ENCODE results near the gene RALGPS1.

RALGPS1 gene, protein sequence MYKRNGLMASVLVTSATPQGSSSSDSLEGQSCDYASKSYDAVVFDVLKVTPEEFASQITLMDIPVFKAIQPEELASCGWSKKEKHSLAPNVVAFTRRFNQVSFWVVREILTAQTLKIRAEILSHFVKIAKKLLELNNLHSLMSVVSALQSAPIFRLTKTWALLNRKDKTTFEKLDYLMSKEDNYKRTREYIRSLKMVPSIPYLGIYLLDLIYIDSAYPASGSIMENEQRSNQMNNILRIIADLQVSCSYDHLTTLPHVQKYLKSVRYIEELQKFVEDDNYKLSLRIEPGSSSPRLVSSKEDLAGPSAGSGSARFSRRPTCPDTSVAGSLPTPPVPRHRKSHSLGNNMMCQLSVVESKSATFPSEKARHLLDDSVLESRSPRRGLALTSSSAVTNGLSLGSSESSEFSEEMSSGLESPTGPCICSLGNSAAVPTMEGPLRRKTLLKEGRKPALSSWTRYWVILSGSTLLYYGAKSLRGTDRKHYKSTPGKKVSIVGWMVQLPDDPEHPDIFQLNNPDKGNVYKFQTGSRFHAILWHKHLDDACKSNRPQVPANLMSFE

DNA sequence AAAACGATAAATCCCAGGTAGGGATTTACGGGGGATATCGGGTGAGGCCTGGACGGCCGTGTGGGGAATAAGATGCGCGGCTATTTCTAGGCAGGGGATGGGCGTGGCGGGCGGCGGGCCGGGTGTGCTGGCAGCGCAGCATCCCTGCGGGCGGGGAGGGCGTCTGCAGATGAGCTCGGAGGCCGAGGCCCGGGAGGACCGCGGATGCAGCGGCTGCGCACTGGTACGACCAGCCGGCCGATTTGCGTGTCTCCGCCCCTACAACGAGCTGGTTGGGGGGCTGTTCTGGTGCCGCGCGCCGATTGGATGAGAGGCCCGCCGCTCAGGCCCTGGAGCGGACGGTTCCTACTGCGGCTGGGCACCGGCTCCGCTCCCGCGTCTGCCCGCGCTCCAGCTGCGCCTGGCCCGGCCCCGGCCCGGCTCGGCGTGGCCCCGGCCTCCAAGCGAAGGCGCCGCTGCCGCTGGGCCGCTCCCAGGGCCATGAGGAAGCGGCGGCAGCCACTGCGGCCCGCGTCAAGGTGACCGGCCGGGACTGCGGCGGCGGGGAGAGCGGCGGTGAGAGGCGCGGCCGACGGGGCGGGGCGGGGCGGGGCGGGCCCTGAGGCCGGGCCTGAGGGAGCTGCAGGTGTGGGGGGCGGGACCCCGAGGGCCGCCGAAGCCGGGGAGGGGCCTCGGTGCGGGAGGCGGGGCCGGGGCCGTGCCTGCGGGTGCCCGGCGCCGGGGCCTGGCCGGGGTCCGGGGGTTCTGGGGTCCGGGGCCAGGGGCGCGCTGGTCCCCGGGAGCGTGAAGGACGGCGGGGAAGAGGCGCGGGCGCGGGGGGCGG lies at the start of gene RALGPS1:
TSS of gene RALGPS1 (plus strand) at position 325 of the 823 bp plus-strand sequence. CDS start 47,508 bp downstream, outside the sequence.
- peak within 1 kb of the TSS; percentile 76 for H3K27ac Mint-ChIP-seq
- peaks cover 6% of the 10 kb centered on the region for H3K27me3 Mint-ChIP-seq

DNA sequence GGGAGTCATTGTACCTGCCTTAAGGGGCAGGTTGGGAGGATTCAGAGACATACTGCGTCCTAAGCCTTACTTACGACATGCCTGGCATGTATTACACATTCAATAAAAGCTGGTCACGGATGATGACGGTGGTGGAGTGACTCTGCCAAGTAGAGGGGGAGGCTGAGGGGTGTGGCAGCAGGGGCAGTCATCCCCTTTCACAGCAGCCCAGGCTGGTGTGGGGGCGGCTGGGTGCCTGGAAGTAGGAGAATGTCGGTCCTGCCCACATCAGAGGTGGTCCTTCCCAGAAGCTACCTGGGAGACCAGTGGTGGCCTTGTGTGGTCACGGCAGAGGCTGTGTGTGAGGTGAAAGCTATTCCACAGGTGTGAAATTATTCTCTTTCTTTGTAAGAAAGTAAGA lies 45.2 kb upstream of the RALGPS1 start:
- H3K27ac Mint-ChIP-seq: no peak overlapping the region
- no peak overlapping the region for H3K4me3 Mint-ChIP-seq

More for the DNA sequence above, at the start of gene RALGPS1:
- Mint-ChIP-seq H3K4me1 (peaks cover 5% of the 10 kb centered on the region), H3K4me3 (peak within 1 kb of the TSS; percentile 81), H3K36me3 (peaks cover 4% of the 10 kb centered on the region), H3K9me3 (peaks cover 2% of the 10 kb centered on the region)
- peak; percentile 89 for DNase-seq (ENCODE audit: low spot score in 2 of 2)
- peak; percentile 90 for ATAC-seq (ENCODE audit: low read depth)

DNA sequence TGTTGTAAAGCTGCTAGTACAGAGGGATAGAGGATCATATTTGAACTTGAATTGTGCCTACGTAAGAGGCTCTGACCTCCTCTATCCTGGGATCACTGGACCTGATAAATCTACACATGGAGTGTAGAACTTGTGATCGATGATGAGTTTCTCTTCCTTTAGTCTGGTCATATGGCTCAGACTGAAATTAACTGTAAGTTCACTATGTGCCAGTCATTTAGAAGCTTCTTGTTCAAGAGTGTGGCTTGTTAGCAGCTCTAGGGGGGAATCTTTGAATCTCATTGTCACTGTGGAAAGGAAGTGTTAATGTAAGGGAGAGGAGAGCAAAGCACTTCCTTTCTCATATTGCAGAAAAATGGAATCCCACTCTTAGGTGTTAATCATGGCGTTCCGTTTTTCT lies 42.1 kb upstream of the RALGPS1 start:
- H3K36me3 Mint-ChIP-seq: peaks cover 2% of the 10 kb centered on the region
- H3K9me3 Mint-ChIP-seq: no peaks in the 10 kb centered on the region
- DNase-seq (ENCODE audit: low spot score in 2 of 2) (no peak), ATAC-seq (ENCODE audit: low read depth) (no peak)
- peak overlapping the region; percentile 32 for H3K27ac Mint-ChIP-seq
- H3K4me3 Mint-ChIP-seq: no peak overlapping the region
- no peaks in the 10 kb centered on the region for H3K27me3 Mint-ChIP-seq
- peaks cover 22% of the 10 kb centered on the region for H3K4me1 Mint-ChIP-seq

More for the DNA sequence above, 45.2 kb upstream of the RALGPS1 start:
- Mint-ChIP-seq H3K27me3 (no peaks in the 10 kb centered on the region), H3K36me3 (peaks cover 10% of the 10 kb centered on the region), H3K4me1 (peaks cover 22% of the 10 kb centered on the region), H3K9me3 (no peaks in the 10 kb centered on the region)
- DNase-seq (ENCODE audit: low spot score in 2 of 2) (no peak), ATAC-seq (ENCODE audit: low read depth) (no peak)

DNA sequence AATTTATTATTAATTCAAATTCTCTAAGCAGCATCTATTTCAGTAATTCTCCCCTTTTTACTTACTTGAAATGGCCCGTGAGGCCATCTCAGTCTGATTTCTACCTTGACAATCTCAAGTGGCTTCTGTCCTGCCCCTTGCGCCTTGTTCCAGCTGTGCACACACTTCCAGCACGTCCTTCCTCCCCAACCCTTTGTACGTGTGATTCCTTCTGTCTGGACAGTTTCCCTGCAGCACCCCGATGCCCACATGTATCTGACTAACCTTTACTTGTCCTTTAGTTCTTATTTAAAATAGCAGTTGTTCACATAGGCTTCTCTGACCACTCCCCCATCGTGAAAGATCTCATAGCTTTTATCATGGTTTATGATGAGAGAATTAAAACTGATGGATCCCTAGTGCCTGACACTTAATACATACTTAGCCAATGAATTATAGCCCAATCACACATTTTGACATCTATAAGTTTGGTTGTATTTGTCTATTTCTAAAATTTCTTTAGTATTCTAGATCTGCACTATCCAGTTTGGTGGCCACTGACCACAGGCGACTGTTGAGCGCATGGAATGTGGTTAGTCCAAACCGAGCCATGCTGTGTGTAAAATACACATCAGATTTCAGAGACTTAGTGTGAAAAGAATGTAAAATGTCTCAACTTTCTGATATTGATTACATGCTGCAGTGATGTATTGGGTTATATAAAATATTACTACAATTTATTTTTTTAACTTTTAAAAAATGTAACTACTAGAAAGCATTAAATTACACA lies 39.9 kb upstream of the RALGPS1 start:
- no peak for ATAC-seq (ENCODE audit: low read depth)
- peaks cover 4% of the 10 kb centered on the region for H3K36me3 Mint-ChIP-seq
- peak overlapping the region; percentile 66 for H3K27ac Mint-ChIP-seq
- H3K27me3 Mint-ChIP-seq: no peaks in the 10 kb centered on the region
- H3K4me3 Mint-ChIP-seq: no peak overlapping the region
- no peaks in the 10 kb centered on the region for H3K9me3 Mint-ChIP-seq
- no peak for DNase-seq (ENCODE audit: low spot score in 2 of 2)
- peaks cover 16% of the 10 kb centered on the region for H3K4me1 Mint-ChIP-seq

DNA sequence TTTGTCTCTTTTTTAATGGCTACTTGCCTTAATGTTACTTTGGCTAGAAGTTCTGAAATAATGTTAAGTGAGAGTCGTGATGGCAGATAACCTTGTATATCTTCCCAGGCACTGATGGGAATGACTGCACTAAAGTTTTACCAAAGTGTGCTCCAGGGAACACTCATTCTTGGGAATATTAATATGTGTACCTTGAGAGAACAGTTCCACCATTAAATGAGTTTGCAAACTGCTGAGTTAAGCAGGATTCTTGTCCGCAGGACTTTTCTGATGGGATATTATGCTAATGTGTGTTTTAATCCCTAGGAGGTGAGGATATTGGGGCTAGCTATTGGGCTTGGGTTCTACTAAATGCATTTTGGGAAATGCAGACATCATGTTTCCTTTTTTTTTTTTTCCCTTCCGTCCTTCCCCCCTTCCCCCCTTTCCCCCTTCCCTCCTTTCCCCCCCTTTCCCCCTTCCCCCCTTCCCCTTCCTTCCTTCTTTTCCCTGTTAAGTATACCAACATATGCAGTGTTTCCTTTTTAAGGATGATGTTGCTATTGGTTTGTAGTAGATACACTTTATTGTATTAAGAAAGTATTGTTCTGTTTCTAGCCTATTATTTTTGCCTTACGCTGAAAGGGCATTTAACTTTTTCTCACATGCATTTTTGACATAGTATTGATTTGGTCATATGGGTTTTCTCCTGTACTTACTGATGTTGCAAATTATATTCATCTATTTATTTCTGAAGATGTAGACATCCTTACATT lies 38.6 kb upstream of the RALGPS1 start:
- Mint-ChIP-seq H3K27me3 (no peaks in the 10 kb centered on the region), H3K4me3 (no peak overlapping the region), H3K36me3 (peaks cover 15% of the 10 kb centered on the region), H3K27ac (peak overlapping the region; percentile 29), H3K9me3 (no peaks in the 10 kb centered on the region), H3K4me1 (peaks cover 14% of the 10 kb centered on the region)
- DNase-seq (ENCODE audit: low spot score in 2 of 2): no peak
- ATAC-seq (ENCODE audit: low read depth): no peak

DNA sequence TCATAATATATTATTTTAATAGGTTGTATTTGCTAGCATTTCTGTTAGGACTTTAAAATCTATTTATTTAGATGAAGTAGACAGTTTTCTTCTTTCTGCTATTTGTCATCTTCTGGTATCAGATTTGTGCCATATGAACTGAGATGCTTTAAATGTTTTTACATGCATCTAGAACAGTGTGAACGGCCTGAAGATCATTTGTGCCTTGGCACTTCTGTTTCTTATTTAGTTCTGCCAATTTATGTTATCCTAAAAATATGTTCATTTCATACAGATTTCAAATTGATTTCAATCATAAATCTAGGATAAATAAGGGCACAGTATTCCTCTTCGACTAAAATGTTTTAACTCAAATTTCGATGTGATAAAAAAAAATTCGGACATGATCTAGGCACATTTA lies 38.1 kb upstream of the RALGPS1 start:
- H3K4me1 Mint-ChIP-seq: peaks cover 13% of the 10 kb centered on the region
- peaks cover 15% of the 10 kb centered on the region for H3K36me3 Mint-ChIP-seq
- peak overlapping the region; percentile 29 for H3K27ac Mint-ChIP-seq
- H3K9me3 Mint-ChIP-seq: no peaks in the 10 kb centered on the region
- no peak overlapping the region for H3K4me3 Mint-ChIP-seq
- no peaks in the 10 kb centered on the region for H3K27me3 Mint-ChIP-seq
- ATAC-seq (ENCODE audit: low read depth) (no peak), DNase-seq (ENCODE audit: low spot score in 2 of 2) (no peak)

DNA sequence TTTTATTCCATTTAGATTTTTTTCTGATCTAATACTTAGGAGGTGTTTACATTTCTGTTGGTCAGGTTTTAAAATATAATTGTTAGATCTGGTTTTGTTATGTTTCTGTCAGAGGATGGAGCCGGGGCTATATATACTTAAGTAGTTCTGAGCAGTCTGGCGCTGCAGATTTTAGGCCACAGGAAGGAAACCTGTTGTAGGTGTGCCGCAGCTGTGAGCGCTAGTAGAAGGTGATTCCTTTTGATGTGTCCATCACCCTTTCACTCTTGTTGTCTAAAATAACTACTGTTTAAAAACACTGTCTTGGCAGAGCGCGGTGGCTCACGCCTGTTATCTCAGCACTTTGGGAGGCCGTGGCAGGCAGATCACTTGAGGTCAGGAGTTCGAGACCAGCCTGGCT lies 37.2 kb upstream of the RALGPS1 start:
- peaks cover 17% of the 10 kb centered on the region for H3K36me3 Mint-ChIP-seq

DNA sequence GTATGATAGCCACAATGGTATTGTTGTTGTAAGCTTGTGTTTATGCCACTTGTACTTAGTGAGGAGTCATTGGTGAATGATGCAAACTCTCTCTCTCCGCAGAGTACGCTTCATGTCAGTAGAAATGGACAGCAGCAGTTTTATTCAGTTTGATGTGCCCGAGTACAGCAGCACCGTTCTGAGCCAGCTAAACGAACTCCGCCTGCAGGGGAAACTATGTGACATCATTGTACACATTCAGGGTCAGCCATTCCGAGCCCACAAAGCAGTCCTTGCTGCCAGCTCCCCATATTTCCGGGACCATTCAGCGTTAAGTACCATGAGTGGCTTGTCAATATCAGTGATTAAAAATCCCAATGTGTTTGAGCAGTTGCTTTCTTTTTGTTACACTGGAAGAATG lies 35.3 kb upstream of the RALGPS1 start:
- ATAC-seq (ENCODE audit: low read depth) (no peak), DNase-seq (ENCODE audit: low spot score in 2 of 2) (no peak)
- Mint-ChIP-seq H3K9me3 (no peaks in the 10 kb centered on the region), H3K36me3 (peaks cover 17% of the 10 kb centered on the region), H3K27me3 (no peaks in the 10 kb centered on the region), H3K4me1 (peaks cover 7% of the 10 kb centered on the region), H3K27ac (no peak overlapping the region), H3K4me3 (no peak overlapping the region)

More for the DNA sequence above, 37.2 kb upstream of the RALGPS1 start:
- no peak overlapping the region for H3K27ac Mint-ChIP-seq
- H3K4me1 Mint-ChIP-seq: peaks cover 10% of the 10 kb centered on the region
- no peaks in the 10 kb centered on the region for H3K9me3 Mint-ChIP-seq
- no peak overlapping the region for H3K4me3 Mint-ChIP-seq
- ATAC-seq (ENCODE audit: low read depth) (no peak), DNase-seq (ENCODE audit: low spot score in 2 of 2) (no peak)
- H3K27me3 Mint-ChIP-seq: no peaks in the 10 kb centered on the region

DNA sequence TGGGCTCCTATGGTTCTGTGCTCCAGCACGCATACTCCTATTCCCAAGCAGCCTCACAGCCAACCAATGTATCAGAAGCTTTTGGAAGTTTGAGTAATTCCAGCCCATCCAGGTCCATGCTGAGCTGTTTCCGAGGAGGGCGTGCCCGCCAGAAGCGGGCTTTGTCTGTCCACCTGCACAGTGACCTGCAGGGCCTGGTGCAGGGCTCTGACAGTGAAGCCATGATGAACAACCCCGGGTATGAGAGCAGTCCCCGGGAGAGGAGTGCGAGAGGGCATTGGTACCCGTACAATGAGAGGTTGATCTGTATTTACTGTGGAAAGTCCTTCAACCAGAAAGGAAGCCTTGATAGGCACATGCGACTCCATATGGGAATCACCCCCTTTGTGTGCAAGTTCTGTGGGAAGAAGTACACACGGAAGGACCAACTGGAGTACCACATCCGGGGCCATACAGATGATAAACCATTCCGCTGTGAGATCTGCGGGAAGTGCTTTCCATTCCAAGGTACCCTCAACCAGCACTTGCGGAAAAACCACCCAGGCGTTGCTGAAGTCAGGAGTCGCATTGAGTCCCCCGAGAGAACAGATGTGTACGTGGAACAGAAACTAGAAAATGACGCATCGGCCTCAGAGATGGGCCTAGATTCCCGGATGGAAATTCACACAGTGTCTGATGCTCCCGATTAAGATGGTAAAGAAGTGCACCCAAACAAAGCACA lies 34.2 kb upstream of the RALGPS1 start:
- Mint-ChIP-seq H3K27ac (no peak overlapping the region), H3K27me3 (no peaks in the 10 kb centered on the region), H3K36me3 (peaks cover 15% of the 10 kb centered on the region), H3K4me3 (no peak overlapping the region), H3K4me1 (peaks cover 3% of the 10 kb centered on the region), H3K9me3 (no peaks in the 10 kb centered on the region)
- ATAC-seq (ENCODE audit: low read depth): no peak
- DNase-seq (ENCODE audit: low spot score in 2 of 2): no peak

DNA sequence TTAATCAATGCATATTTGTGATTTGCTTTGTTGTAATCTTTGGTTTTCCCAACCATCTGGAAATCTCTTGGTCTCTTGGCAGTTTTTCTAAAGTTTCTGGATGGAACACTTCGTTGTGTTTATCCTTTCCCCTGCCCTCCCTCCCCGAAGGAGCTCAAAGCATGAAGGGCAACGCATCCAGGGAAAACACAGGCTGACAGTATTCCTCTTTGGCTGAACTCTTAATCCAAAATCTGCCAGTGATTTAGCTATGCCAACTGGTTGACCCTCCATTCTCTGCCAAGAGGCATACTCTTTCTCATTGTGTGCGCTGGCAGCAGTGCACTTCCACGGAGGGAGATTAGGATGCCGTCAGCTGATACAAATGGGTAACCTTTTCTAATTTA lies 33.6 kb upstream of the RALGPS1 start:
- peaks cover 15% of the 10 kb centered on the region for H3K36me3 Mint-ChIP-seq
- no peak overlapping the region for H3K4me3 Mint-ChIP-seq
- no peaks in the 10 kb centered on the region for H3K9me3 Mint-ChIP-seq
- H3K27ac Mint-ChIP-seq: no peak overlapping the region
- no peaks in the 10 kb centered on the region for H3K27me3 Mint-ChIP-seq
- no peak for DNase-seq (ENCODE audit: low spot score in 2 of 2)
- H3K4me1 Mint-ChIP-seq: peaks cover 3% of the 10 kb centered on the region
- no peak for ATAC-seq (ENCODE audit: low read depth)

DNA sequence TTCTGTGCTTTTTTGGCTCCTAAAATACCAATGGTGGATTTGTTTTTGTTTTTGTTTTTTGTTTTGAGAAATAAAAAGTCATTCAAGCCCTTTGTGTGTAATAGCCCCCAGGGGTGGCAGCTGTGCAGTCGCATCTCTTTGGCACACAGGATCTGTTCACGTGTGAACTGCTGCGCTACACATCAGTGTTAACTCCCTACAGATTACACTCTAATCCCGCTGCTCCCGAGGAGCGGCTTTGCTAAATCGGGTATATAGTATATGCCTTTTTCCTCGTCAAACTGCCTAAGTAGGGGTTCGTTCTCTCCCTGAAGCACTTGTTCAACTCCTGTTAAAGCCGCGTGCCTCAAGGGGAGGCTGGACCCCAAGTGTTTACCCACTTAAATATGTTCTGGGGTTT lies 31.8 kb upstream of the RALGPS1 start:
- no peak for DNase-seq (ENCODE audit: low spot score in 2 of 2)
- peaks cover 15% of the 10 kb centered on the region for H3K36me3 Mint-ChIP-seq
- no peak for ATAC-seq (ENCODE audit: low read depth)
- H3K4me3 Mint-ChIP-seq: no peak overlapping the region
- H3K4me1 Mint-ChIP-seq: no peaks in the 10 kb centered on the region
- no peak overlapping the region for H3K27ac Mint-ChIP-seq
- H3K27me3 Mint-ChIP-seq: no peaks in the 10 kb centered on the region
- no peaks in the 10 kb centered on the region for H3K9me3 Mint-ChIP-seq

DNA sequence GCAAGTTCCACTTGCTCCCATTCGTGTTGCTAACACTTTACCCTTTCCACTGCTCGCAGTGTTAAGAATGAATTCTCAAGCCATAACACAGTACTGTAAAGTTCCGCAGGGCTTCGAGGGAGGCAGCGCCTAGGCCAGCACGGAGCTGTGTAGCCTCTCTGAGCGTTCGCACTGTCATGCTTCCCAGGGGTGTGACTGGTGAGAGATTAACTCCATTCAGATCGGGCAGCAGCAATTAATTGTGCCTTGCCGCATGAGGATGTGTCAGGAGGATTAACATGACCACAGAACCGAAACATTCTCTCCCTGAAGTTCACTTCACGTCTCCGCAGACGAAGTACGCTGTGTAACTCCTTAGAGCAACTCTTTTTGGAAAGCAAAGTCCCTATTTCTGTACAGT lies 30.9 kb upstream of the RALGPS1 start:
- Mint-ChIP-seq H3K27me3 (no peaks in the 10 kb centered on the region), H3K4me1 (no peaks in the 10 kb centered on the region), H3K36me3 (peaks cover 15% of the 10 kb centered on the region), H3K4me3 (no peak overlapping the region), H3K27ac (no peak overlapping the region), H3K9me3 (no peaks in the 10 kb centered on the region)
- DNase-seq (ENCODE audit: low spot score in 2 of 2): no peak
- ATAC-seq (ENCODE audit: low read depth): no peak
